ENCODE data around the gene CABP2.

The CABP2 gene

DNA sequence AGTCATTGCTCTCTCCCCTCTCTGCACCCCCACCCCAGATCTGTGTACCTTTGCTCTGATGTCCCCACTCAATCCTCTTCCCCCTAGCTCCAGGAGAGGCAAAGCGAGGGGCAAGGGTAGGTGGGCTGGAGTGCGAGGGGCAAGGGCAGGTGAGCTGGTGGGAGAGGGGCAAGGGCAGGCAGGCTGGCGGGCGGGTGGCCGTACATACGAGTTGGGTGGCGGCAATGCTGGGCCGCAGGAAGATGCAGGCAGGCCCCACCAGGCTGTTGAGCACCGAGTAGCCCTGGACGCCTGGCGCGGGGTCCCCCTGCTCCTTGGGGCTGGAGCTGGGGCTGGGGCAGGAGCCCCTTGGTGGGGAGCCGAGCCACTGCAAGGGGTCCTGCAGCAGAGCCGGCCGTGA lies 908 bp downstream of the CABP2 start:
- no peak overlapping the region for H3K4me3 ChIP-seq (ENCODE audit: low read depth, low read length)
- DNase-seq (ENCODE audit: low read depth, low spot score), result no peak
- in situ Hi-C loops (cut with HindIII; ENCODE audit: low sequenced_read_pairs), result no loop called here
- TF ChIP-seq, protein P1, sequence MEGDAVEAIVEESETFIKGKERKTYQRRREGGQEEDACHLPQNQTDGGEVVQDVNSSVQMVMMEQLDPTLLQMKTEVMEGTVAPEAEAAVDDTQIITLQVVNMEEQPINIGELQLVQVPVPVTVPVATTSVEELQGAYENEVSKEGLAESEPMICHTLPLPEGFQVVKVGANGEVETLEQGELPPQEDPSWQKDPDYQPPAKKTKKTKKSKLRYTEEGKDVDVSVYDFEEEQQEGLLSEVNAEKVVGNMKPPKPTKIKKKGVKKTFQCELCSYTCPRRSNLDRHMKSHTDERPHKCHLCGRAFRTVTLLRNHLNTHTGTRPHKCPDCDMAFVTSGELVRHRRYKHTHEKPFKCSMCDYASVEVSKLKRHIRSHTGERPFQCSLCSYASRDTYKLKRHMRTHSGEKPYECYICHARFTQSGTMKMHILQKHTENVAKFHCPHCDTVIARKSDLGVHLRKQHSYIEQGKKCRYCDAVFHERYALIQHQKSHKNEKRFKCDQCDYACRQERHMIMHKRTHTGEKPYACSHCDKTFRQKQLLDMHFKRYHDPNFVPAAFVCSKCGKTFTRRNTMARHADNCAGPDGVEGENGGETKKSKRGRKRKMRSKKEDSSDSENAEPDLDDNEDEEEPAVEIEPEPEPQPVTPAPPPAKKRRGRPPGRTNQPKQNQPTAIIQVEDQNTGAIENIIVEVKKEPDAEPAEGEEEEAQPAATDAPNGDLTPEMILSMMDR (IDR thresholded peaks at IDR 0.05; ENCODE audit: low read depth, low read length), result no peak

DNA sequence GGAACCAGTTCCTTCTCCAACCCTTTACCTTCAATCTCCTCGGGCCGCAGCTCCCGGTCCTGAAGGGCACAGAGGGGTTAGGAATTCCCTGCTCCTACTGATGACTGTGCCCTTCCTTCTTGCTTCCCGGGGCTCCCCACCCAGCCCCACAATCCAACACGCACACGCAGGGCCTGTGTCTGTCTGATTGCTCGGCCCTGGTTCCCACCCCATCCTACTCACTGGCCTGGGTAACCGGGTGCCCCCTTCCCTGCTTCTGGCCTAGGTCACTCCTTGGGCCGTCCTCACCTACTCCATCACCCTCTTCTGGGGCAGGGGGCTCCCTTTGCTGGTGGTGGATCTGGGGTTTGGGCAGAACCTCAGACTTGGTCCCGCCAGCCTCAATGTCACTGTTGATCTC lies 1.3 kb downstream of the CABP2 start:
- no peak overlapping the region for H3K4me3 ChIP-seq (ENCODE audit: low read depth, low read length)
- TF ChIP-seq, protein P1 (IDR thresholded peaks at IDR 0.05; ENCODE audit: low read depth, low read length), result no peak
- in situ Hi-C loops (cut with HindIII; ENCODE audit: low sequenced_read_pairs), result no loop called here
- no peak for DNase-seq (ENCODE audit: low read depth, low spot score)

DNA sequence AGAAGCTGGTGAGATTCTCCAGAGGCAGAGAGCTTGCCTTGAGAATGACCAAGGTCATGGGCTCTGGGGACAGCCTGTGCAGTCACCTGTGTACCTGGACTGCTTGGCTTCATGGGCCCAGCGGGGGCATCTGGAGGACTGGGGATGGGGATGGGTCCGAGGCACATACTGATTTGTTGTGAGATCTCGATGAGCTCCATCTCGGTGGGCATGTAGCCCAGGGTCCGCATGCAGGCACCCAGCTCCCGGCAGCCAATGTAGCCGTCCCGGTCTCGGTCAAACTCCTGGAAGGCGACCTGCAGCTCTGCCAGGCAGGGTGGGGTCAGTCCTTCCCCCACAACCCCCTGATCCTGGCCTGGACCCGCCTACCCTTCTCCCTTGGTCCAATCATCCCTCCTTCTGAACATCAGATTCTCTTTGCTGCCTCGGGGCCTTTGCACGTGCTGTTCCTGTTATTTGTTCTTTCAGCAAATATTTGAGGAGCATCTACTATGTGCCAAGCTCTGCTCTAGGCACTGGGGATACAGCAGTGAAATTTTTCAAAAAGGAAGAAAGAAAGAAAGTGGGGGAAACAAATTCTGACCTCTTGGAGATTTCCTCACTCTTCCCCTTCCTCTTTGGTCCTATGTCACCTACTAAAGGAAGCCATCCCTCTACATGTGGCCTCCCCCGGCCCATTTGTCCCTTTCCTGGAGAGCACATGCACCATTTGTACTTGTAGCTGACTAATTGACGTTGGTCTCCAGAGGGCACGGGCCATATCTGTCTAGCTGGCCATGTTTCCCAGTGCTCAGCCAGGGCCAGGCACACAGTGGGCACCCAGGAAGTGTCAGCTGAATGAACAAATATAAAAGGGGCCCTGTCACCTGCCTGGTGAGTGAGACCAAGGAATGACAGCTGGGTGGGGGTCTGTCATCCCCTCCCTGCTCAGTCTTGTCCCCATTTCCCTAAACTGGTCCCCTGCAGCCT lies 2.1 kb downstream of the CABP2 start:
- in situ Hi-C loops (cut with HindIII; ENCODE audit: low sequenced_read_pairs), result no loop called here
- TF ChIP-seq, protein P1 (IDR thresholded peaks at IDR 0.05; ENCODE audit: low read depth, low read length), result no peak
- DNase-seq (ENCODE audit: low read depth, low spot score), result no peak
- no peak overlapping the region for H3K4me3 ChIP-seq (ENCODE audit: low read depth, low read length)

DNA sequence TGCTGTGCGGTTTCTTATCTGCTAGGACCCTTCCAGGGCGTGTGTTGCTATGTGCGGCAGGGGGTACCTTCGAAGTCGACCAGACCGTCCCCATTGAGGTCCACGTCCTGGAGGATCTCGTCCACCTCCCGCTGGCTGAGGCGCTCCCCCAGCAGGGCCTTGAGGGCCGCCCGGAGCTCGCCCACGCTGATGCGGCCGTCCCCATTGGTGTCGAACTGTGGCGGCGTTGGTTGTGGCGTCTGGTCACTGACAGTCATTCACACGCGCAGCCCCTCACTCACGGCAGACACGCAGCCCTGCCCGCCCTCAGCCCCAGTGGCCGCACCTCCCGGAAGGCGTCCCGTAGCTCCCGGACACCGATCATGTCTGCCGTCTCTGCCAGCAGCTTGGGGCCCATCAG lies 3.5 kb downstream of the CABP2 start:
- no peak overlapping the region for H3K4me3 ChIP-seq (ENCODE audit: low read depth, low read length)
- TF ChIP-seq, protein P1 (IDR thresholded peaks at IDR 0.05; ENCODE audit: low read depth, low read length), result no peak
- DNase-seq (ENCODE audit: low read depth, low spot score), result no peak
- in situ Hi-C loops (cut with HindIII; ENCODE audit: low sequenced_read_pairs), result no loop called here

DNA sequence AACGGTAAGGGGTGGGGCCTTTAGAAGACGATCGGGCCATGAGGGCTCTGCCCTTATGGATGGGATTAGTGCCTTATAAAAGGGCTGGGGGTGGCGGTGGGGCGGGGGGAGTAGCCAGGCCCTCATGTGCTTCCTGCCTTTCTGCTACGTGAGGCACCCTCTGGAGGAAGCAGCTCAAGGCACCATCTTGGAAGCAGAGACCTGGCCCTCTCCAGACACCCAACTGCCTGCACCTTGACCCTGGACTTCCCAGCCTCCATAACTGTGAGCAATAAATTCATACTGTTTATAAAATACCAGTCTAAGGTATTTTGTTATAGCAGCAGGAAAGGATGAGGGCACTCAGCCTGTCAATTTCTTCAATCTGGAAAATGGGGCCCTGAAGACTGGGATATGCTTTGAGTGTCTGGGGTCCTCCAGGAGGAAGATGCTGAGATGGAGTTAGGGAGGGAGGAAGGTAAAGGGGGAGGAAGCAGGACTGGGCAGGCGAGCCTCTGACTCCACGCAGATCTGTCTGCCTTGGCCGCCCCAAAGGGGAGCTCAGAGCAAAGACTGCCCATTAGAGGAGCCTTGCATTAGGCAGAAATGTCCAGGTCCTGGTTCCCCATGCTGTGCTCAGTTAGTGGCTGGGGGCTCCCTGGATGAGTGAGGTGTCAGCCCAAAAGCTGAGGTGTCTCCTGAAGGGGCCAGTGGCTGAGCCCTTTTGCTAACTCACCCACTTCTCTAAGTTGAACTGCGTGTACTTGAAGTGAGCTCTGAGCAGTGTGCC lies 5.3 kb downstream of the CABP2 start:
- in situ Hi-C loops (cut with HindIII; ENCODE audit: low sequenced_read_pairs), result no loop called here
- H3K4me3 ChIP-seq (ENCODE audit: low read depth, low read length), result no peak overlapping the region
- TF ChIP-seq, protein P1 (IDR thresholded peaks at IDR 0.05; ENCODE audit: low read depth, low read length), result no peak
- DNase-seq (ENCODE audit: low read depth, low spot score), result no peak

DNA sequence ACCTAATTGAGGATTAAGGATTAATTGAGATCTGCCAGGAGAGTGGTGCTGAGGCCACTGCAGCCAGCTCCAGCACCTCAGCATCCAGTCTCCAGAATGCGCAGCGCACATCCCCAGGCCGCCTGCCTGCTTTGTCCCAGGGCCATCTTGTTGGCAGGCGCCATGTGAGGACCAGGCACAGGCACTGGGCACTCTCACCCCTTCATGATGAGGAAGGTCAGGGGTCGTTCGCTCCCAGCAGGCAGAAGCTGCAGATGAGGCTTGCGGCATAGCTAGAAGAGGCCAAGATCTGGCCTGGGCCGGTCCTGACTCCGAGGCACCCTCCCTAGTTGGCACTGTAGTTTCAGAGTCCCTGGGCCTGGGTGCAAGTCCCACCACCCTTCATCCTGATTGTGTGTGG lies 6.4 kb downstream of the CABP2 start:
- in situ Hi-C loops (cut with HindIII; ENCODE audit: low sequenced_read_pairs), result no loop called here
- H3K4me3 ChIP-seq (ENCODE audit: low read depth, low read length), result no peak overlapping the region
- TF ChIP-seq, protein P1 (IDR thresholded peaks at IDR 0.05; ENCODE audit: low read depth, low read length), result no peak
- no peak for DNase-seq (ENCODE audit: low read depth, low spot score)

Data from astrocyte of the spinal cord (primary cell).